ENCODE results near the gene INSIG2. TPM values are rescaled to one million over a fixed set of nuclear protein-coding genes. Genes with fewer than 3 reads are reported as not detected.
A peak's percentile ranks its signal among the peaks of the same experiment; 100 is the strongest.

INSIG2 gene
- total RNA-seq, 1 donor from 2014 or later: 32.2 TPM

- TF ChIP-seq CTCF (IDR thresholded peaks at IDR 0.05): no peak
- no peak for TF ChIP-seq EZH2 (IDR thresholded peaks at IDR 0.05)
- TF ChIP-seq EZH2phosphoT487 (IDR thresholded peaks at IDR 0.05): no peak
- Histone ChIP-seq H3K9me3 (ENCODE audit: low read depth) (no peaks in the 10 kb centered on the region), H3K27me3 (peaks cover 12% of the 10 kb centered on the region), H3K79me2 (ENCODE audit: low read depth) (no peaks in the 10 kb centered on the region), H3K9ac (no peak overlapping the region), H3K4me3 (no peak overlapping the region), H3K4me1 (peaks cover 25% of the 10 kb centered on the region), H2AFZ (replicated peaks) (peak overlapping the region; percentile 10), H3F3A (ENCODE audit: low read depth) (no peaks in the 10 kb centered on the region), H3K4me2 (peak overlapping the region; percentile 9), H3K27ac (no peak overlapping the region), H3K36me3 (no peaks in the 10 kb centered on the region), H4K20me1 (ENCODE audit: low read depth) (no peaks in the 10 kb centered on the region)
- DNase-seq (ENCODE audit: low spot score): no peak
- Mint-ChIP-seq H3K27me3 (ENCODE audit: insufficient read depth, low read depth) (no peaks in the 10 kb centered on the region), H3K4me1 (peaks cover 45% of the 10 kb centered on the region), H3K36me3 (no peaks in the 10 kb centered on the region), H3K27ac (no peak overlapping the region), H3K4me3 (no peak overlapping the region), H3K9me3 (no peaks in the 10 kb centered on the region)
These were observed 36.4 kb upstream of the INSIG2 start for GRCh38 chr2:118051826-118052358.

DNA sequence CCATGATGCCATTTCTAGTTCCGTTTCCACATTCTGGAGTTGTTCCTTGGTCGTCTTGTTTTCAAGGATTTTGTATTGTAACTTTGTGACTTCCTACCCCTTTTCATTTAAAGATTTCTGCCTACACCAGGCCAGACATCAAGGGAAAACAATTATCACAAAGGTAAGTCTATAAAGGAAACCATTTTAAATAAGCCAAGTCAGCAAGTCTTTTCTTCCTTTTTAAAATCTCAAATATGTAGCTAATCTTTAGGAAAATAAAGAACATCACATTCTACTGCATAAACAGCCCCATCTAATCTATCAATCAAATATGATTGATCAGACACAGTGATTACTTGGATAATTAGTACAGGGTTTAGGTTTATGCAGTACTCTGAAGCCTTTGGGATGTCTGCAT, 35.8 kb upstream of the INSIG2 start:
- Histone ChIP-seq H3K27ac (no peak overlapping the region), H3K36me3 (no peaks in the 10 kb centered on the region), H3K27me3 (peaks cover 6% of the 10 kb centered on the region), H3K9ac (no peak overlapping the region), H3K4me1 (peaks cover 25% of the 10 kb centered on the region), H3F3A (ENCODE audit: low read depth) (no peaks in the 10 kb centered on the region), H3K4me2 (no peak overlapping the region), H3K4me3 (no peak overlapping the region), H4K20me1 (ENCODE audit: low read depth) (no peaks in the 10 kb centered on the region), H3K9me3 (ENCODE audit: low read depth) (no peaks in the 10 kb centered on the region), H2AFZ (replicated peaks) (no peak overlapping the region), H3K79me2 (ENCODE audit: low read depth) (no peaks in the 10 kb centered on the region)
- peaks cover 45% of the 10 kb centered on the region for H3K4me1 Mint-ChIP-seq
- no peaks in the 10 kb centered on the region for H3K27me3 Mint-ChIP-seq (ENCODE audit: insufficient read depth, low read depth)
- no peak for DNase-seq (ENCODE audit: low spot score)
- no peaks in the 10 kb centered on the region for H3K36me3 Mint-ChIP-seq
- no peaks in the 10 kb centered on the region for H3K9me3 Mint-ChIP-seq
- H3K27ac Mint-ChIP-seq: no peak overlapping the region
- H3K4me3 Mint-ChIP-seq: no peak overlapping the region
- TF ChIP-seq EZH2 (IDR thresholded peaks at IDR 0.05): no peak
- no peak for TF ChIP-seq EZH2phosphoT487 (IDR thresholded peaks at IDR 0.05)
- no peak for TF ChIP-seq CTCF (IDR thresholded peaks at IDR 0.05)

GRCh38 chr2:118053681-118054080, 34.6 kb upstream of the INSIG2 start:
- Histone ChIP-seq H2AFZ (replicated peaks) (no peak overlapping the region), H3K4me2 (no peak overlapping the region)

More at GRCh38 chr2:118053681-118054080, 34.6 kb upstream of the INSIG2 start:
- peaks cover 25% of the 10 kb centered on the region for H3K4me1 ChIP-seq
- no peak overlapping the region for H3K27ac ChIP-seq
- no peak overlapping the region for H3K4me3 Mint-ChIP-seq
- no peak for DNase-seq (ENCODE audit: low spot score)
- H3F3A ChIP-seq (ENCODE audit: low read depth): no peaks in the 10 kb centered on the region
- no peaks in the 10 kb centered on the region for H3K27me3 Mint-ChIP-seq (ENCODE audit: insufficient read depth, low read depth)
- H4K20me1 ChIP-seq (ENCODE audit: low read depth): no peaks in the 10 kb centered on the region
- no peaks in the 10 kb centered on the region for H3K36me3 ChIP-seq
- no peaks in the 10 kb centered on the region for H3K27me3 ChIP-seq
- no peak overlapping the region for H3K9ac ChIP-seq
- no peaks in the 10 kb centered on the region for H3K9me3 ChIP-seq (ENCODE audit: low read depth)
- no peaks in the 10 kb centered on the region for H3K9me3 Mint-ChIP-seq
- H3K4me3 ChIP-seq: no peak overlapping the region
- H3K27ac Mint-ChIP-seq: no peak overlapping the region
- H3K36me3 Mint-ChIP-seq: no peaks in the 10 kb centered on the region
- TF ChIP-seq EZH2phosphoT487 (IDR thresholded peaks at IDR 0.05): no peak
- no peak for TF ChIP-seq EZH2 (IDR thresholded peaks at IDR 0.05)
- TF ChIP-seq CTCF (IDR thresholded peaks at IDR 0.05): no peak
- peaks cover 45% of the 10 kb centered on the region for H3K4me1 Mint-ChIP-seq
- no peaks in the 10 kb centered on the region for H3K79me2 ChIP-seq (ENCODE audit: low read depth)

Data from neural progenitor cell (in vitro differentiated cells).